ENCODE measurements around the gene OR10J4.

DNA sequence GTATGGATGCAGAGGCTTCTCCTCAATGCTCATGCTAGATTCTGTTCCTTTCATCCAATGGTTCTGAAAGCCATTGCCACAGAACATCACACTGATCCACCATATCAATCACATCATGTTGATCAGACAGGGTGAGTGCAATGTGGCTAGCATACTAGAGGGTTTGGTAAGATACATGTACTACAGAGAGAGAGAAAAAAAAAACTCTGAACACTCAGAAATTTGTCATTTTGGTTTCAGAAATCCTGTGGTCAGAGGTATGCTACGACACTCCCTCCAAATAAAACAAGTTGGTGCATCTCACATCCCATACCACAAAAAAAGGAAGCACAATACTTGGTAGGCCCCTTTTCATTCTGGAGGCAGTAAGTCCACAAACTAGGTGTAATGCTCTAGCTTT, 42.9 kb downstream of the OR10J4 start:
- TF ChIP-seq YY1 (IDR thresholded peaks at IDR 0.05; ENCODE audit: insufficient read depth, insufficient read length) = no peak
- TF ChIP-seq ZNF274 (IDR thresholded peaks at IDR 0.05; ENCODE audit: low read depth, low read length) = no peak
